OCI-LY3 (cell line): ENCODE measurements around the gene KLHL30.

Source experiments
- EZH2phosphoT487 ChIP-seq: fragments of 200-600 bp; shearing (Covaris generic); IDR thresholded peaks from 2 replicates; pipeline ENCODE4 v1.6.1; 2018; ENCODE audit warnings: antibody characterized with exemption, mixed run types, low read depth
- TF ChIP-seq, protein P1 (sequence below): fragments of 200-600, 300-600 bp; sonication (generic); IDR thresholded peaks from 2 replicates; pipeline ENCODE4 v1.5.1; 2014; ENCODE audit warnings: antibody characterized with exemption, low read length, low read depth

DNA sequence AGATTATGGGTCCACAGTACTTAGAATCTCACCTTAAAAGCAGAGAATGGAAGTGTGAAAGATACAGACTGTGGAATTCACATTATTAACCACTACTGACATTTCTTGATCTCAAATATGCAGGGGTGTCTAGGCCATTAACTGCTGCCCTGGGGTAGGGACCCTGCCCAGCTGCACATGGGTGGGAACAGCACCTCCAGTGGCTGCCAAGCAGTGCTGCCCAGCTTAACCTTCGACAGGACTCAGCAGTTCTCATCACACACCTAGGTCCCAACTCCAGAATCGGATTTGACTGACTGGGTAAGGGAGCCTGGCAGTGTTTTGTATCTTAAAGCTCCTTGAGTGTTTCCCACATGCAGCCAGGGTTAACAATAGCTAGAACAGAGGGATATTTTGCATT is 35.2 kb downstream of the KLHL30 start:
- TF ChIP-seq, protein P1, sequence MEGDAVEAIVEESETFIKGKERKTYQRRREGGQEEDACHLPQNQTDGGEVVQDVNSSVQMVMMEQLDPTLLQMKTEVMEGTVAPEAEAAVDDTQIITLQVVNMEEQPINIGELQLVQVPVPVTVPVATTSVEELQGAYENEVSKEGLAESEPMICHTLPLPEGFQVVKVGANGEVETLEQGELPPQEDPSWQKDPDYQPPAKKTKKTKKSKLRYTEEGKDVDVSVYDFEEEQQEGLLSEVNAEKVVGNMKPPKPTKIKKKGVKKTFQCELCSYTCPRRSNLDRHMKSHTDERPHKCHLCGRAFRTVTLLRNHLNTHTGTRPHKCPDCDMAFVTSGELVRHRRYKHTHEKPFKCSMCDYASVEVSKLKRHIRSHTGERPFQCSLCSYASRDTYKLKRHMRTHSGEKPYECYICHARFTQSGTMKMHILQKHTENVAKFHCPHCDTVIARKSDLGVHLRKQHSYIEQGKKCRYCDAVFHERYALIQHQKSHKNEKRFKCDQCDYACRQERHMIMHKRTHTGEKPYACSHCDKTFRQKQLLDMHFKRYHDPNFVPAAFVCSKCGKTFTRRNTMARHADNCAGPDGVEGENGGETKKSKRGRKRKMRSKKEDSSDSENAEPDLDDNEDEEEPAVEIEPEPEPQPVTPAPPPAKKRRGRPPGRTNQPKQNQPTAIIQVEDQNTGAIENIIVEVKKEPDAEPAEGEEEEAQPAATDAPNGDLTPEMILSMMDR: no peak
- TF ChIP-seq EZH2phosphoT487: no peak
